GM12878 (cell line): Measurements from ENCODE around the gene MARS1. TPM values are rescaled to one million over a fixed set of nuclear protein-coding genes. Genes with fewer than 3 reads are reported as not detected.

ENCODE experiments used
- BCLAF1 ChIP-seq: fragments of 450-650 bp; IDR thresholded peaks from 2 replicates; pipeline ENCODE4 v1.6.1; 2017; ENCODE audit warnings: antibody characterized with exemption, mild to moderate bottlenecking, moderate library complexity
- CUX1 ChIP-seq: IDR thresholded peaks from 2 replicates; pipeline ENCODE4 v1.6.1; 2012; ENCODE audit warnings: improper control_type of control experiment, low read depth, low read length; ENCODE audit not compliant: insufficient replicate concordance
- ETV6 ChIP-seq, 2 experiments: fragments of 450-650 bp in 1 of 2; IDR thresholded peaks in 1 of 2; conservative IDR thresholded peaks in 1 of 2; 2 replicates each; pipeline ENCODE4 v1.6.1; 2014; ENCODE audit warnings: antibody characterized with exemption in 1 of 2, borderline replicate concordance in 1 of 2, low read depth in 1 of 2, mild to moderate bottlenecking in 1 of 2, moderate library complexity in 1 of 2
- EZH2 ChIP-seq: IDR thresholded peaks from 2 replicates; pipeline ENCODE4 v1.6.1; 2012; ENCODE audit warnings: low read depth, mild to moderate bottlenecking, control low read depth, inconsistent platforms, low read length, borderline replicate concordance; ENCODE audit not compliant: control insufficient read depth
- GABPA ChIP-seq: IDR thresholded peaks from 2 replicates; pipeline ENCODE4 v1.6.1; 2014; ENCODE audit warnings: antibody characterized with exemption, low read depth, mild to moderate bottlenecking, inconsistent platforms
- HDAC2 ChIP-seq: fragments of 200-600 bp; sonication (generic); IDR thresholded peaks from 2 replicates; pipeline ENCODE4 v1.6.1; 2017
- HDAC6 ChIP-seq: fragments of 200-600 bp; sonication (generic); IDR thresholded peaks from one replicate; pipeline ENCODE4 v1.8.0; 2017; ENCODE audit warnings: antibody characterized with exemption; ENCODE audit not compliant: unreplicated experiment
- IKZF2 ChIP-seq, 2 experiments: fragments of 450-650 bp; IDR thresholded peaks; 2 replicates each; pipeline ENCODE4 v1.6.1; 2017; ENCODE audit warnings: mild to moderate bottlenecking in 2 of 2, moderate library complexity in 2 of 2
- KLF5 ChIP-seq: fragments of 450-650 bp; IDR thresholded peaks from 2 replicates; pipeline ENCODE4 v1.6.1; 2014; ENCODE audit warnings: mild to moderate bottlenecking; ENCODE audit not compliant: partially characterized antibody
- MXI1 ChIP-seq: fragments of 150-350 bp; IDR thresholded peaks from 2 replicates; pipeline ENCODE4 v1.6.1; 2011; ENCODE audit warnings: low read depth, mild to moderate bottlenecking, inconsistent platforms, low read length, improper control_type of control experiment
- MYC ChIP-seq: IDR thresholded peaks from 2 replicates; pipeline ENCODE4 v1.6.1; 2011; ENCODE audit warnings: mild to moderate bottlenecking, low read length, moderate library complexity, inconsistent platforms; ENCODE audit not compliant: insufficient read depth, insufficient replicate concordance, insufficient read length, severe bottlenecking
- PAX8 ChIP-seq: fragments of 450-650 bp; IDR thresholded peaks from 2 replicates; pipeline ENCODE4 v1.6.1; 2017; ENCODE audit warnings: mild to moderate bottlenecking, moderate library complexity
- PML ChIP-seq: IDR thresholded peaks from 2 replicates; pipeline ENCODE4 v1.6.1; 2012; ENCODE audit warnings: low read length, inconsistent platforms
- TCF12 ChIP-seq: IDR thresholded peaks from 2 replicates; pipeline ENCODE4 v1.6.1; 2011; ENCODE audit warnings: low read depth, mild to moderate bottlenecking, low read length
- ZNF592 ChIP-seq: fragments of 450-650 bp; IDR thresholded peaks from 2 replicates; pipeline ENCODE4 v1.6.1; 2017; ENCODE audit warnings: mild to moderate bottlenecking, moderate library complexity
- polyA plus RNA-seq, 11 experiments: library from polyadenylated mRNA; depleted of rRNA in 4 of 11; unstranded in 6 of 11; stranded (reverse) in 5 of 11; fragments of >200 nt; fragmentation: Nextera tagmentation in 4 of 11; fragmentation: Illumina TruSeq in 1 of 11; extraction: Ambion mirVana in 4 of 11; extraction: Trizol in 1 of 11; gene quantifications; 1 replicate in 1 of 11; 2 replicates in 10 of 11; pipeline versions ENCODE4 v1.2.1 to v1.2.3, GENCODE V29; 2011 to 2016; ENCODE audit warnings: inconsistent platforms in 2 of 11, missing spikeins in 2 of 11, low read depth in 1 of 11
- total RNA-seq, 4 experiments: library from RNA; depleted of rRNA in 3 of 4; stranded (reverse); fragments of >200 nt in 3 of 4; fragmentation: Illumina TruSeq in 1 of 4; extraction: Trizol in 1 of 4; gene quantifications; 2 replicates each; pipeline versions ENCODE4 v1.2.1 to v1.2.3, GENCODE V29; 2013 to 2021

Gene MARS1
- total and polyA plus RNA-seq, 10 of the 15 experiments (the other 5 are each of a cell fraction or from before 2014, with no cell fraction given) = 72.3 to 270 (median 153) TPM

GRCh38 chr12:57462251-57462911 is 25.5 kb upstream of the MARS1 start (continued):
- TF ChIP-seq ZNF592 (no peak), BCLAF1 (no peak), CUX1 (no peak), HDAC2 (no peak), HDAC6 (no peak), ETV6 (conservative IDR thresholded peaks at IDR 0.05 in 1 of 2, IDR thresholded peaks at IDR 0.05 in 1 of 2; ENCODE audit: borderline replicate concordance in 1 of 2, low read depth in 1 of 2) (no peak), GABPA (no peak), PML (no peak), MYC (no peak), TCF12 (peak; percentile 93), IKZF2 (IDR thresholded peaks at IDR 0.05) (peak; percentile 69 to 70; a peak in 3 of 4 replicates), KLF5 (no peak), MXI1 (peak; percentile 75), EZH2 (no peak), PAX8 (no peak)
